C4-2B (cell line): ENCODE data around the gene EPB41L4B.
"Not testable (repeated sequence)": the region's sequence is repeated elsewhere in the genome, so short reads cannot be mapped to it uniquely, and the experiment has no call there.

ENCODE experiments used
- H3K27ac ChIP-seq: fragments of 450-650 bp; 2 replicates; pipeline ENCODE4 v1.5.1; 2017
- ZFX ChIP-seq: fragments of 450-650 bp; IDR thresholded peaks from 2 replicates; pipeline ENCODE4 v1.6.1; 2017
- TF ChIP-seq, protein P1 (sequence below): fragments of 450-650 bp; conservative IDR thresholded peaks from 2 replicates; pipeline ENCODE4 v1.5.1; 2017; ENCODE audit warnings: mild to moderate bottlenecking

EPB41L4B gene

DNA sequence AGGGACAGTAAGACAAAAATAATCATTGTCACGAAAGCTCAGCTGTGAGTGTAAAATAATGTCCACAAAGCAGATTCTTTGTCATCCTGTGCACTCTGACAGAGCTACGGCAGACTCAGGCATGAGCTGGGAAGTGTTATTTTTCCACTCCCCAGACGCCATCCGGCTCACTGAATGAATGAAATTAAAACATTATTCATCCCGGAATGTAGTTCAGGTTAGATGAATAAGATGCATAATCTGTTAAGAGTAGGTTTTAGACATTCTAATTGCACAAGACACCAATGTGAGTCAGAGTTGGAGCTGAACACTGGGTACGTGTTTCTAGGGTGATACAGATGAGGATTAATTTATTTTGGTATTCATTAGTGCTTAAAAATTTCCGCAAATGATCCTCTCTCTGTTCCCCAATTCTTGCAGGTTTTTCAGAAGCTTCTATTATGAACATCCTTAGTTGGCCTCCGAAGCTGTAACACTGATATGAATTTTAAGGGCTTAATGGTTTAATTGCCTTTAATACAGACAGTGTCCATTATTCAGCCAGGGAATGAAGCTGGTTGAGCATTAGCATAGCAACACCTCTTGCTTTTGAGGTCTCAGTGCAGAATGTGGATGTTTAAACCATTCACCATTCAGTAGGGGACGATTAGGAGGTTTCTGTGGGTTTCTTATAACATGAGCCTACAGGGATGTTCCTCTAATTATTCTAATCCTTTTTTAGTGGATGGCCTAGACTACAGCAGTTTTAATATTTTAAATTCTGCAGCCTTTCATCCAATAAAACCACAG, 88.2 kb downstream of the EPB41L4B start:
- H3K27ac ChIP-seq = no peak overlapping the region
- TF ChIP-seq ZFX = no peak
- TF ChIP-seq, protein P1, sequence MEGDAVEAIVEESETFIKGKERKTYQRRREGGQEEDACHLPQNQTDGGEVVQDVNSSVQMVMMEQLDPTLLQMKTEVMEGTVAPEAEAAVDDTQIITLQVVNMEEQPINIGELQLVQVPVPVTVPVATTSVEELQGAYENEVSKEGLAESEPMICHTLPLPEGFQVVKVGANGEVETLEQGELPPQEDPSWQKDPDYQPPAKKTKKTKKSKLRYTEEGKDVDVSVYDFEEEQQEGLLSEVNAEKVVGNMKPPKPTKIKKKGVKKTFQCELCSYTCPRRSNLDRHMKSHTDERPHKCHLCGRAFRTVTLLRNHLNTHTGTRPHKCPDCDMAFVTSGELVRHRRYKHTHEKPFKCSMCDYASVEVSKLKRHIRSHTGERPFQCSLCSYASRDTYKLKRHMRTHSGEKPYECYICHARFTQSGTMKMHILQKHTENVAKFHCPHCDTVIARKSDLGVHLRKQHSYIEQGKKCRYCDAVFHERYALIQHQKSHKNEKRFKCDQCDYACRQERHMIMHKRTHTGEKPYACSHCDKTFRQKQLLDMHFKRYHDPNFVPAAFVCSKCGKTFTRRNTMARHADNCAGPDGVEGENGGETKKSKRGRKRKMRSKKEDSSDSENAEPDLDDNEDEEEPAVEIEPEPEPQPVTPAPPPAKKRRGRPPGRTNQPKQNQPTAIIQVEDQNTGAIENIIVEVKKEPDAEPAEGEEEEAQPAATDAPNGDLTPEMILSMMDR = no peak

DNA sequence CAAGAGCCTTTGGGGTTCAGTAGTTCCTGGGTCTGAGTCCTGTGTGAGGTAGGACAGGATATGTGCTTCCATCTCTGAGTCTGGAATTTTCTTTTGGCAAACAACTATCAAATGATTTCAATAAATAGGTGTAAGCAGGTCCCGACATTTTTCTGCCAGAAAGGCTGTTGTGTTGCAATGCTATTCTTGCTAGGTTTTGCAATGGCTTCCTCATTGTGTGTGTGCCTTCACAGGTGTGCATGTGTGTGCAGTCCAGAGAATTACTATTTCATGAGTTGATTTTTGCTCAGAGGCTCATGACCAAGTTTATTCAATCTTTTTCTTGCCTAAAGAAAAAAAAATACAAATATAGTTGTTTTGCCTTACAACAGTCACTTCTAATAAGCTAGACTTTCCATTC, 89.3 kb downstream of the EPB41L4B start:
- TF ChIP-seq, protein P1 = no peak
- TF ChIP-seq ZFX = no peak
- no peak overlapping the region for H3K27ac ChIP-seq

DNA sequence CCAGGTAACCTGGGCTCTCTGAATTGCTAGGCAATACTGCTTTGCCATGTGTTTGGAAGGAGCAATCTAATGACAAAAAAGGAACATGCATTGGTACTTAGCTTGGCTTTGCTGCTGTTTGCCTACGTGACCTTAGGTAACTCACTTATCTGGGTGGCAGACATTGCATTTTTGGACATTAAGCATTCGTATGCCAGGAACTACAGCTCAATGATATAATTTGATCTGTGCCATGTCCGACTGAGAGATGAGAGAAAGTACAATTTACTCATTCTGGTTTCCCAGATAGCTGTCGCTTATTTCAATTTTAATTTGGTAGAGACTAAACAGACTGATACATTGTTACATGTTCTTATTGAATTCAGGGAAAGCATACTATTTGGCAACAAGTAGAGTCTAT, 90.6 kb downstream of the EPB41L4B start:
- H3K27ac ChIP-seq = no peak overlapping the region
- TF ChIP-seq ZFX = no peak
- TF ChIP-seq, protein P1 = no peak

GRCh38 chr9:109229682-109230081, 91.2 kb downstream of the EPB41L4B start:
- TF ChIP-seq ZFX = no peak
- TF ChIP-seq, protein P1 = no peak
- no peak overlapping the region for H3K27ac ChIP-seq

DNA sequence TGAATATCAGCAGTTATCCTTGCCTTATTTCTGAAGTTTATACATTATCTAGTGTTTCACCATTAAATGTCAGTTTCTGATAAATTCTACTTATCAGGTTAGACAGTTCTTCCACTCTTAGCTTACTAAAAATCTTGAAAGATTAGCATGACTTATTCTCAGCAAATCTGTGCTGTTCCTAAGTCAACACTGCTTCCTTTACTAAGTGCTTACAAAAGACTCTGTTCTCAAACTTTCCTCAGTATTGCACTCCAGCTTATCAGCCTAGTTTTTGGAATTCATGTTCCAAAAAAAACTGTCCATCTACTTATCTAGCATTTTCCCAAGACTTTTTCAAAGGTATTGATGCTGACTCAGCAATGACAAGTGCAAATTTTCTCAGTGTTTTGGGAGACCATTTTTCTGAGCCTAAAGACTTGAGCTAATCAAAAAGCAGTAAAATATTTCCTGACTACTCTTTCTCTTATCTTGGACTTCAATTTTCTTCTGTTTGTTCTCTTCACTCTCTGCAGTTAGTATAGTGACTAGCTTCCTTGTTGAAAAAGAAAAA, 92.7 kb downstream of the EPB41L4B start:
- no peak overlapping the region for H3K27ac ChIP-seq
- no peak for TF ChIP-seq ZFX
- TF ChIP-seq, protein P1 = no peak

DNA sequence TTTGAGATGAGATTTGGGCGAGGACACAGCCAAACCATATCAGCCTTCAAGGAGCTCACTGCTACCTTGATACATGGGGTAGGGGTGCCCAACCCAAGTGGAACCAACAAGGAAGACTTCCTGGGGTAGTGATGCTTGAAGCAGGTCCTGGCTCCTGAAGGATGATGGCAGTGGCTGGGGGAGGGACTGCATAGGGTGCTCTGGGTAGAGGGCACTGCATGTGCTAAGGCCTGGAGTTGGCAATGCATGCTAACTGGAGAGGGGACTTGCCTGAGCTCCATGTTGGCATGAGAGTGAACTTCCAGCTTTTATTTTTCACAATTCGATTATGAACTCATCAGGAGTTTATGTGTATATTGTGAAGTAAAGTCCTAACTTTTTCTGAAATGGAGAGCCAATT, 95.2 kb downstream of the EPB41L4B start:
- no peak for TF ChIP-seq ZFX
- TF ChIP-seq, protein P1 = no peak
- no peak overlapping the region for H3K27ac ChIP-seq

DNA sequence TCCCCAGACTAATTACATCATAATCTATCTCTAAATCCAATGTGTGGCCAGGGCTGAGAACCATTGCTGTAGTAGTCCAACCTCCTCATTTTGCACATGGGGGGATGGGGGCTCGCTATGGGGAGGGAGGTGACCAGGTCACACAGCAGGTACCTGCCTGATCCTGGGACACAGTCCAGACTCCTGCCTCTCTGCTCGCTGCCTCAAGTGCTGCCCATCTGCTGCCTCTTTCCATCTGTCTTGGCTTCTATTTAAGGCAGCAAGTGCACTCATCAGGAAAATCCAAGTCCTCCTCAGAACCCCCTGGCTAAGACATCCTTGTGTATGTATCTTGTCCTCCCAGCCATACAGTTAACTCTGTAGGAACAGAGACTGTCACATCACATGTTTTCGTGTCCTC, 96.1 kb downstream of the EPB41L4B start:
- TF ChIP-seq, protein P1 = no peak
- no peak for TF ChIP-seq ZFX
- H3K27ac ChIP-seq = no peak overlapping the region

- not testable (repeated sequence) for H3K27ac ChIP-seq
Measured at GRCh38 chr9:109218242-109218641, 102.6 kb downstream of the EPB41L4B start.
